ENCODE results near the gene LYSMD2. TPM values are rescaled to one million over a fixed set of nuclear protein-coding genes. Genes with fewer than 3 reads are reported as not detected.
A peak's percentile ranks its signal among the peaks of the same experiment; 100 is the strongest.

LYSMD2 gene
- total RNA-seq, 1 donor from 2014 or later, result 4.2 TPM

GRCh38 chr15:51681303-51681963 is 56.0 kb downstream of the LYSMD2 start, which contains the start of gene SCG3:
Gene SCG3 (plus strand): TSS chr15:51681503. CDS start chr15:51681756, 253 bp downstream.
- Histone ChIP-seq H3K36me3 (ENCODE audit: control insufficient read depth, insufficient read depth, low read length) (no peaks in the 10 kb centered on the region), H3K27me3 (ENCODE audit: control insufficient read depth, insufficient read depth, low read length) (peaks cover 4% of the 10 kb centered on the region), H3K4me3 (ENCODE audit: low read depth, low read length) (no peak within 1 kb of the TSS)
- peak; percentile 73 for DNase-seq (ENCODE audit: low read depth)
- TF ChIP-seq, protein P1, sequence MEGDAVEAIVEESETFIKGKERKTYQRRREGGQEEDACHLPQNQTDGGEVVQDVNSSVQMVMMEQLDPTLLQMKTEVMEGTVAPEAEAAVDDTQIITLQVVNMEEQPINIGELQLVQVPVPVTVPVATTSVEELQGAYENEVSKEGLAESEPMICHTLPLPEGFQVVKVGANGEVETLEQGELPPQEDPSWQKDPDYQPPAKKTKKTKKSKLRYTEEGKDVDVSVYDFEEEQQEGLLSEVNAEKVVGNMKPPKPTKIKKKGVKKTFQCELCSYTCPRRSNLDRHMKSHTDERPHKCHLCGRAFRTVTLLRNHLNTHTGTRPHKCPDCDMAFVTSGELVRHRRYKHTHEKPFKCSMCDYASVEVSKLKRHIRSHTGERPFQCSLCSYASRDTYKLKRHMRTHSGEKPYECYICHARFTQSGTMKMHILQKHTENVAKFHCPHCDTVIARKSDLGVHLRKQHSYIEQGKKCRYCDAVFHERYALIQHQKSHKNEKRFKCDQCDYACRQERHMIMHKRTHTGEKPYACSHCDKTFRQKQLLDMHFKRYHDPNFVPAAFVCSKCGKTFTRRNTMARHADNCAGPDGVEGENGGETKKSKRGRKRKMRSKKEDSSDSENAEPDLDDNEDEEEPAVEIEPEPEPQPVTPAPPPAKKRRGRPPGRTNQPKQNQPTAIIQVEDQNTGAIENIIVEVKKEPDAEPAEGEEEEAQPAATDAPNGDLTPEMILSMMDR (IDR thresholded peaks at IDR 0.05; ENCODE audit: insufficient read depth, low read length, severe bottlenecking), result no peak
- peak; percentile 40 for FAIRE-seq

GRCh38 chr15:51680321-51680720 is 57.1 kb downstream of the LYSMD2 start:
- FAIRE-seq (no peak), DNase-seq (ENCODE audit: low read depth) (no peak)
- no peaks in the 10 kb centered on the region for H3K36me3 ChIP-seq (ENCODE audit: control insufficient read depth, insufficient read depth, low read length)
- H3K27me3 ChIP-seq (ENCODE audit: control insufficient read depth, insufficient read depth, low read length), result peaks cover 4% of the 10 kb centered on the region
- no peak overlapping the region for H3K4me3 ChIP-seq (ENCODE audit: low read depth, low read length)
- TF ChIP-seq, protein P1 (IDR thresholded peaks at IDR 0.05; ENCODE audit: insufficient read depth, low read length, severe bottlenecking), result no peak

DNA sequence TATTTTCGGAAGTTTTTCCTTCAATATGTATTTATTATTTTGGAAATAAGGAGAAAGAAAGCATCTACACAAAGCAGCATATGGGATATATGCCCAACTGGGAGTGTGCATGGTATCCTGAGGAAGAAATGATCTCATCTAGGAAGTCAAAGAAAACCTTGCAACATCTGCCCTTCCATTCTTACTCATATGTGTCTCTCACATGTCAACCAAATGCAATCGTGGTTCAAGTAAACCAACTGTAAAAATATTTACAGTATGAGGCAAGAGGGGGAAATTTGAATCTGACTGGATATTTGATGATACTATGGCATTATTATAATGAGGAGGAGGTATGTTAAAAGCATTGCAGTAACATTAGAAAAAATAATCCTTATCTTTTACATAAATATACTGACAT is 59.4 kb downstream of the LYSMD2 start:
- Histone ChIP-seq H3K4me3 (ENCODE audit: low read depth, low read length) (no peak overlapping the region), H3K27me3 (ENCODE audit: control insufficient read depth, insufficient read depth, low read length) (peaks cover 4% of the 10 kb centered on the region), H3K36me3 (ENCODE audit: control insufficient read depth, insufficient read depth, low read length) (no peaks in the 10 kb centered on the region)
- TF ChIP-seq, protein P1 (IDR thresholded peaks at IDR 0.05; ENCODE audit: insufficient read depth, low read length, severe bottlenecking), result no peak
- peak; percentile 72 for DNase-seq (ENCODE audit: low read depth)
- FAIRE-seq, result no peak

DNA sequence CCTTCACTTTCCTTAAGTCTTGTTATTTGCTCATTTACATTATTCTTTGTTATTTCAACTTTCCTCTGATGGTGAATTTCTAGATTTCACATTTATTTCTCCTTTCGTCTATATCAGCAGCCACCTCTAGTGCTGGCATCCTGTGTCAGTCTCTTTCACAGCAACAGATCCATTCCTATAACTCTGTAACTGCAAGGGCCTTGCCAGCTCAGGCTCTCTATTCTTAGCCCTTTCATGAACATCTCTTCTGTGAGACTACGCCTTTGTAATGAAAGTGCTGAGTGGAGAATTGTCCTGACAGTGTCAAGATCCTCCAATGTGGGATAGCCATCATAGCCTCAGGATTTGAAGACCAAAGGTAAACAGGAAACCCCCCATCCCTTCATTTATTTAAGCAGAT is 60.0 kb downstream of the LYSMD2 start:
- no peak overlapping the region for H3K4me3 ChIP-seq (ENCODE audit: low read depth, low read length)
- no peak for FAIRE-seq
- H3K27me3 ChIP-seq (ENCODE audit: control insufficient read depth, insufficient read depth, low read length), result peaks cover 4% of the 10 kb centered on the region
- no peaks in the 10 kb centered on the region for H3K36me3 ChIP-seq (ENCODE audit: control insufficient read depth, insufficient read depth, low read length)
- TF ChIP-seq, protein P1 (IDR thresholded peaks at IDR 0.05; ENCODE audit: insufficient read depth, low read length, severe bottlenecking), result no peak
- DNase-seq (ENCODE audit: low read depth), result no peak

DNA sequence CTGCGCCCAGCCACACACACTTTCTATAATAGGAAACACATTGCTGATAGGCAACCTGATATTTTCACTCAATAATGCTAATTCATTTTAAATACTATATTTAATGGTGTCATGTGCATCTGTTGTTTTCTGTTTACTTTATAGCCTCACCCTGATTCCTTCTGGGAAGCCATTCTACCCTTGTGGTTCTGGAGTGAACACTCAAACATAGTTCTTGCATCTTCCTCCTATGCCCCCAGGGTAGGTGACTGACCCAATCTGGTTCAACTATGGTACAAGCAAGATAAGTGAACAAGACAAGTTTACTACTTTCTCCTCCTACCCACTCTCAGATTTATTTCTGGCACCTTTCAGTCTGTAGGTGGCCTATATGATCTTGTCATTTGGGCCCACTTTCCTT is 60.4 kb downstream of the LYSMD2 start:
- TF ChIP-seq, protein P1 (IDR thresholded peaks at IDR 0.05; ENCODE audit: insufficient read depth, low read length, severe bottlenecking), result no peak
- DNase-seq (ENCODE audit: low read depth), result peak; percentile 23
- peaks cover 6% of the 10 kb centered on the region for H3K27me3 ChIP-seq (ENCODE audit: control insufficient read depth, insufficient read depth, low read length)

DNA sequence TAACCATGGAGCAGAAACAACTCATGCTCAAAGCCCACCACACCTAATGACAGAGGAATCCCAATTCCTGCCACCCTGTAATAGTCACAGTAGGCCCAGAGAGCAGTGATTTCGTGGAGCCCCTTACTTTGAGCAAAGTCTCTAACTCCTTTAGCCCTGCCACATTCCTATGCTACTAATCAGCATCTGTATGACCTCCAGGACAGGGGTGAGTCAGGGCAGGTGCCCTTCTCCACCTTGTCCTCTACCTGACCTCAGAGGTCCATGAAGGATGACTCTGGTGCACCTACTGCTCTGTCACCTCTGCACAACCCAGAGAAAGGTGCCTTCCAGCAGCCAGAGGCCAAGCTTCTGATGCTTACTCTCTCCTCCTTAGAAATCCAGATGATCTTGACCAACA is 62.2 kb downstream of the LYSMD2 start:
- Histone ChIP-seq H3K36me3 (ENCODE audit: control insufficient read depth, insufficient read depth, low read length) (no peaks in the 10 kb centered on the region), H3K27me3 (ENCODE audit: control insufficient read depth, insufficient read depth, low read length) (peaks cover 5% of the 10 kb centered on the region), H3K4me3 (ENCODE audit: low read depth, low read length) (no peak overlapping the region)
- no peak for DNase-seq (ENCODE audit: low read depth)
- FAIRE-seq, result no peak
- TF ChIP-seq, protein P1 (IDR thresholded peaks at IDR 0.05; ENCODE audit: insufficient read depth, low read length, severe bottlenecking), result no peak

More for the DNA sequence above, 60.4 kb downstream of the LYSMD2 start:
- Histone ChIP-seq H3K4me3 (ENCODE audit: low read depth, low read length) (no peak overlapping the region), H3K36me3 (ENCODE audit: control insufficient read depth, insufficient read depth, low read length) (no peaks in the 10 kb centered on the region)
- FAIRE-seq, result no peak

Measured in bronchial epithelial cell (primary cell).